LNCAP (cell line): ENCODE measurements around the gene VCP.

Experiments used
- TF ChIP-seq, protein P1 (sequence below): fragments of 450-650 bp; IDR thresholded peaks from 2 replicates; pipeline ENCODE4 v1.5.1; 2017; ENCODE audit warnings: mild to moderate bottlenecking

Gene VCP

DNA sequence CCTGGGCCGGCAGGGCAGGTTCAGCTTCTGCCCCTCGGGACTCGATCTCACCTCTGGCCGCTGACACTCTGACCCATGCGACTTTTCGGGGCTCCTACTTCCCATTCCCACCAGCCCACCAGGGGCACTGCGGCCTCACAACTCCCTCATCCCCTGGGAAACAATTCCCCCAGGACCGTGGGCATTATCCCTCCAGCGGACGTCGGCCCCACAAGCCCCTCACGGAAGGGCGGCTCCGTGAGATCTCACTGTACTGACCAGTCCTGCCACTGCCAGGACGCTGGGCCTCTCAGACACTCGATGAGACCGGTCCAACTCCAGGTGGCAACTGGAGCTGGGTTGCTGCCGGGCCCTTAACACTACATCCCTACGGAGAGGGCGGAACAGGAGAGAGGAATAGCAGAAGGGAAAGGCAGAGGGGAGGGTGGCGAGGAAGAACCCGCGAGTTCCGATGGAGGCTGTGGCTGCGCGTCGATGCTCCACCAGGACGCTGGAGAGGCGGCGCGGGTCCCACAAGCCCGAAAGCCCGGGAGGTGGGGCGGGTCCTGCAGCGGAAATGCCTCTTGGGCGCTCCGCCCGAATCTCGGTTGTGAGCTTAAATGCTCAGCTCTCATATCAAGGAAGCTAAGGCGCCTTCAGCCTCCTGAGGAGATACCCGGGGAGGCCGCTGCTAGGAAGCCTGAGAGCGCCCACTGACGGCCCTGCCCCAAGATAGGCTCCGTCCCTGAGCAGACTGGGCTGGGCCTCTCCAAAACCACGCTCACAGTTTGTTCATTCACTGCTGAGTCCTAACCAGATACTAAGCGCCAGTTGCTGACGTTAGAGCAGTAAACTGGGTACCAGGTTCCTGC, 36.3 kb downstream of the VCP start:
- TF ChIP-seq, protein P1, sequence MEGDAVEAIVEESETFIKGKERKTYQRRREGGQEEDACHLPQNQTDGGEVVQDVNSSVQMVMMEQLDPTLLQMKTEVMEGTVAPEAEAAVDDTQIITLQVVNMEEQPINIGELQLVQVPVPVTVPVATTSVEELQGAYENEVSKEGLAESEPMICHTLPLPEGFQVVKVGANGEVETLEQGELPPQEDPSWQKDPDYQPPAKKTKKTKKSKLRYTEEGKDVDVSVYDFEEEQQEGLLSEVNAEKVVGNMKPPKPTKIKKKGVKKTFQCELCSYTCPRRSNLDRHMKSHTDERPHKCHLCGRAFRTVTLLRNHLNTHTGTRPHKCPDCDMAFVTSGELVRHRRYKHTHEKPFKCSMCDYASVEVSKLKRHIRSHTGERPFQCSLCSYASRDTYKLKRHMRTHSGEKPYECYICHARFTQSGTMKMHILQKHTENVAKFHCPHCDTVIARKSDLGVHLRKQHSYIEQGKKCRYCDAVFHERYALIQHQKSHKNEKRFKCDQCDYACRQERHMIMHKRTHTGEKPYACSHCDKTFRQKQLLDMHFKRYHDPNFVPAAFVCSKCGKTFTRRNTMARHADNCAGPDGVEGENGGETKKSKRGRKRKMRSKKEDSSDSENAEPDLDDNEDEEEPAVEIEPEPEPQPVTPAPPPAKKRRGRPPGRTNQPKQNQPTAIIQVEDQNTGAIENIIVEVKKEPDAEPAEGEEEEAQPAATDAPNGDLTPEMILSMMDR: no peak

DNA sequence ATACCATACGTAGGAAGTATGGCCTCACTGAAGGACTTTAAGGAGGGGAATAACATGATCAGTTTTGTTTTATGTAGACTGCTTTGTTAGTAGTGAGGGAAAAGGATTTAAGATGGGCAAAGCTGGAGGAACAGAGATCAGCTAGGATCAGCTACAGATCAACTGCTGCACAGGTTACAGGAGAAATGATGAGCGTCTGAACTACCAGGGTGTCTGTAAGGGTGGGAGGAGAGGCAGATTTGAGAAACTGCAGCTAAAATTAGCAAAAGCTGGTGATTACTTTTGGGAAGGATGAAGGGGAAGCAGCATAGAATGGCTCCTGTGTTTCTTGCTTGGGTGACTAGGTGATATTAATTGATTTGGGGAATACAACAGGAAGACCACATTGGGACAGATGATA, 39.3 kb downstream of the VCP start:
- TF ChIP-seq, protein P1: no peak

DNA sequence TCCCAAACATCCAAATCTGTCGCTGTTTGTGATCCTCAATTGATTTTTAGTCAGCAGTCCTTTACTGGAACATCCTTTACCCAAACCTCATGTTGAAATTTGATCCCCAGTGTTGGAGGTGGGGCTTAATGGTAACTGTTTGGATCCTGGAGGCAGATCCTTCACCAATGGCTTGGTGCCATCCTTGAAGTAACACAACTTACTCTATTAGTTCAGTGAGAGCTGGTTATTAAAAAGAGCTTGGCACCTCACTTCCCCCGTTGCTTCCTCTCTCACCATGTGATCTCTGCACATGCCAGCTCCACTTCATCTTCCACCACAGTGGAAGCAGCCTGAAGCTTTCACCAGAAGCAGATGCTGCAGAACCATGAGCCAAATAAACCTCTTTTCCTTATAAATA, 42.6 kb downstream of the VCP start:
- TF ChIP-seq, protein P1: no peak

DNA sequence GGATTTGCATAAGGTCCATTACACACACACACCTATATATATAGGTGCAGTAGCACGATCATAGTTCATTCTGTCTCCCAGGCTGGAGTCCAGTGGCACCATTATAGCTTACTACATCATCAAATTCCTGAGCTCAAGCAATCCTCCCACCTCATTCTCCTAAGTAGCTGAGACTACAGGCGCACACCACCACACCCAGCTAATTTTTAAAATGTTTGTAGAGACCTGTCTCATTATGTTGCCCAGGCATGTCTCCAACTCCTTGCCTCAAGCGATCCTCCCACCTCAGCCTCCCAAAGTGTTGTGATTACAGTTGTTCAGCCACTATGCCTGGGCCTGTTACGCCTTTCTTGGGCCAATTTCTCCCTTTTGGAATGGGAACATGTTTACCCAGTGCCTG, 43.2 kb downstream of the VCP start:
- TF ChIP-seq, protein P1: no peak

DNA sequence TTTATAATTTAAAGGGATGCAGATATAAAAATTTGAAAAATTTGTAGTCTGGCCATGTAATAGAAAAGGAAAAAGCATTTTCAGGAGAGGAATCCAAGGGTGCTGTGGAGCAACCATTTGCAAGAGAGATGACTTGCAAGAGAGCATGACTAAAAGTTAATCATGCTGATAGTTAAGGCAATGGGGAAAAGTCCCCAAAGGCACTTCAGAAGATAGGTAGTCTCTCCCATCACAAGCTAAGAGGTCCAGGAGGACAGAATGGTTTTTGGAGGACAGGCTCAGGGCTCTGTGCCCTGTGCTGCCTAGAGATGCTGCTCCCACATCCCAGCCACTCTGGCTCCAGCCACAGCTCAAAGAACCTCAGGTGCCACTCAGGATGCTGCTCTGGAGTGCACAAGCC, 44.1 kb downstream of the VCP start:
- TF ChIP-seq, protein P1: no peak

DNA sequence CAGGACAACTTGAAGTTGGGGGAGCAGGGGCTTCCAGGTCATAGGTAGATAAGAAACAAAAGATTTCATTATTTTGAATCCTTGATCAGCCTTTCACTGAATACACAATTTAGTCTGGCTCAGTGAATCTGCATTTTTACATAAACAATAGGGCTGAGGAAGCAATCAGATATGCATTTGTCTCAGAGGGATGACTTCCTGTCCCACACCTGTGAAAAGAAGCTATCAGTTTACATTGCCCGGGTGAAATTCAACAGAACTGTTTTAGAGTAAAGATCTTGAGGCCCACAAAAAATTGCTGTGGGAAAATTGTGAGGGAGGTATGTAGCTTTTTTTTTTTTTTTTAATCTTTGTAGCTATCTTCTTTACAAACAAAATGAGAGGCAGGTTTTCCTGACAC, 44.6 kb downstream of the VCP start:
- TF ChIP-seq, protein P1: no peak

DNA sequence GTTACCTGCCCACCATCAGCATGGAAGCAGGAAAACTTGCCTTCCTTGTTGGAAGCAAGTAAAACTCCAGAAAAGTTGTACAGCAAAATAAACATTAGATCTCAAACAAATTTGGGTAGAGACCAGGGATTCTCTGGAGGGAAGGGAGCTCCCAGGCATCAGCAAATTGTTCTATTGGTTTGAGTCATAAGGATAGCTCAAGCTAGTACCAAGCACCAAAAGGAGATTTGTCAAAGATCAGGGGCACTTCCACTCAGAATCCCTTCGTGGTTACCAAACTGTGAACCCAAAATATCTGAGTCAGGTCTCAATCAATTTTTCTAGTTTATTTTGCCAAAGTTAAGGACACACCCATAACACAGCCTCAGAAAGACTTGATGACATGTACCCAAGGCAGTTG, 45.1 kb downstream of the VCP start:
- TF ChIP-seq, protein P1: no peak
